T-helper 9 cell (primary cell): ENCODE measurements around the gene TYW1B.
"Not testable (repeated sequence)": the region's sequence is repeated elsewhere in the genome, so short reads cannot be mapped to it uniquely, and the experiment has no call there.

ENCODE experiments used
- DNase-seq: peaks from one replicate; pipeline ENCODE4 v3.0.0-alpha.2; 2020
- total RNA-seq, 2 donors: gene quantifications; one replicate each; lab custom pipeline; 2026; lab: John Stamatoyannopoulos, UW

Gene TYW1B
- 9.2 to 11.1 reads per million in 2 donors for total RNA-seq

DNA sequence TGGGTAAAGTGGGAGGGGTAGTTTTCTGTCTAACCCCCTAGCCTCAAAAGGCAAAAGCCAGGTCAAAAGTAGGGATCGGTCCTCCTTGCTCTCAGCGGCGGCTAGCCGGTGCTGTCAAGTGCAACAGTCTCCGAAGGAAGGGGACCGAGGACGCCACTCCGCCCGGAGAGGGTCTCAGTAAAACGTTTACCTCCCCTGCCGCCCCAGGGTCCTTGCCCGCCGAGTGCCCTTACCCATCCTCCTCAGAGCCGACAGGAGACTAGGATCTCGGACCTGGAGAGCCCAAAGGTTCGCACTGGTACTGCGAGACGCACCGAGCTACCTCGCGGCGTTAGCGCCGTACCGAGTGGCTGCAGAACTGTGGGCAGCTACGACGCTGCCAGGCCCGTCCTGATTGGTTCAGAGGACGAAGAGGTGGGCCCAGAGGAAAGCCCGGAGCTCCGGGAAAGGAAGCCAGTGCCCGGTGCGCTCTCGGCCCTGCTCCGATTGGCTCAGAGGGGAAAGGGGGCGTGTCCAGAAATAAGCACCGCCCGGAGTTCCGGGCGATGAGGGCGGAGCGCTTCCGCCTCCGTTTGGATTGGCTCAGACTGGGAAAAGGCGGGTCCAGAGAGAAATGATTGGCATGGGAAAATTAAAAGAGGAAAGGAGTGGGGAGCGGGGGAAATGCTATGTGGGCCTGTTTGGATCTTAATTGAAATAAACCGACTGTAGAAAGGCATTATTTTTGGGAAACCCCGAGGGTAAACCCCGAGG, at the start of gene TYW1B:
TSS of gene TYW1B (minus strand) at position 362 of the 753 bp plus-strand sequence. CDS start at position 237, 125 bp downstream.
- peak; percentile 94 for DNase-seq

DNA sequence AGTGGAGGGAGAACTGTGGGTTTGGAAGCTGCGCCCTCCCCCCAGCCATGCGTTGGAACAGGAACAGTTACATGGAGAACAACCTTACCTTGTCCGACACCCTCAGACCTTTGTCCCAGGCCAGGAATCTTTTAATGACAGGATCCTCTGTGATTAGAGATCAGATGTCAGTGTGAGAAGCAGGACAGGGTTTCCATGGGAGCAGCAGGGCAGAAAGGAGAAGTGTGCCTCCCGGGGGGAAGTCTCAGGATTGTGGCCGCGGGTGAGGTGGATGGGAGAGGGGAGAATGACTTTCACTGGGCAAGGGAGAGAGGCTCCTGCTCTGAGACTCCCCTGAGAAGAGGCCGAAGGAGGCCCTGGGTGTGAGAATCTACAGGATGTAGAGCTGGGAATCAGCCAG, 39.6 kb upstream of the TYW1B start:
- not testable (repeated sequence) for DNase-seq

- not testable (repeated sequence) for DNase-seq
These were observed 30.9 kb upstream of the TYW1B start for GRCh38 chr7:72858846-72859400.

- DNase-seq: not testable (repeated sequence)
These were observed 29.9 kb upstream of the TYW1B start for GRCh38 chr7:72857925-72858324.

DNA sequence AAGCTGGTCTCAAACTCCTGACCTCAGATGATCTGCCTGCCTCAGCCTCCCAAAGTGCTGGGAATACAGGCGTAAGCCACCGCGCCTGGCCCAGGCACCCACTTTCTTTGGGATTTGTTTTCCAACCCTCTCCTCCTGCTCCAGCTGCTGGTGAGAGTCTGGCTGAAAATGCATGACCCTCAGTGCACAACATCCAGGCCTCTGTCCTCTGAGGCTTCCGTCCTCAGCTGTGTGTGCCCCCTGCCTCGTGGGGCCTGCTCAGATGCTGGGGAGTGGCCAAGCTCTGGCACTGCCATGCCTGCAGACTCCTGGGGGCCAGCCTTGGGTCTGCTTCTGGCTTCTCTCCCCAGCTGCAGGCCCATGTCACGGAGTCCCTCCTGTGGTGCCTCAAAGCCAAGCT, 27.3 kb upstream of the TYW1B start:
- not testable (repeated sequence) for DNase-seq

DNA sequence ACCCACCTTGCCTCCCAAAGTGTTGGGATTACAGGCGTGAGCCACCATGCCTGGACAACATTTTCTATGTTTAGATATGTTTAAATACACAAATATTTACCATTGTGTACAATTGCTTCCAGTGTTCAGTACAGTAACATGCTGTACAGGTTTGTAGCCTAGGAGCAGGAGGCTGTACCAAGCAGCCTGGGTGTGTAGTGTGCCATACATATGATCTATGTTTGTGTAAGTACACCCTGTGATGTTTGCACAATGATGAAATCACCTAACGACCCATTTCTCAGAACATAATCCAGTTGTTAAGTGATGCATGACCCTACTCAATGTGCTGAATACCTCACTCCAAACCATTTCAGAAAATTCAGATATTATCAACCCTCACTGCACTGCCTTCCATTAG, 24.9 kb upstream of the TYW1B start:
- DNase-seq: not testable (repeated sequence)

DNA sequence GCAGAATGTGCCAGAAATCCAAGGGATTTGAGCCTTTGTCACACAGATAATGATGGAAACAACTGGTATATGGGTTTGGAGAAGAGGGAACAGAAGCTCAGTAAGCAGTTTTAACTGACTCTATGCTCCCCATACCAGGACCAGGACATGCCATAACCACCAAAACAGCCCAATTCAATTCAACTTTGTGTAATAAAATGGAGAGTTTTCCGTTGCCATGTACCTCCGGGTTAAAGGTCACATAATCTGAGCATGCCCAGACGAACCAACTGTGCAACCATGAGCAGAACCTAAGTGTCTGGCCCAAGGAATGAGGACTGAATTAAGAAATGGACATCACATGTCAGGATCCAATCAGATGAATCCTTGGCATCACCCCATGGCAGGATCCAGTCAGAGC, 22.7 kb upstream of the TYW1B start:
- DNase-seq: not testable (repeated sequence)

DNA sequence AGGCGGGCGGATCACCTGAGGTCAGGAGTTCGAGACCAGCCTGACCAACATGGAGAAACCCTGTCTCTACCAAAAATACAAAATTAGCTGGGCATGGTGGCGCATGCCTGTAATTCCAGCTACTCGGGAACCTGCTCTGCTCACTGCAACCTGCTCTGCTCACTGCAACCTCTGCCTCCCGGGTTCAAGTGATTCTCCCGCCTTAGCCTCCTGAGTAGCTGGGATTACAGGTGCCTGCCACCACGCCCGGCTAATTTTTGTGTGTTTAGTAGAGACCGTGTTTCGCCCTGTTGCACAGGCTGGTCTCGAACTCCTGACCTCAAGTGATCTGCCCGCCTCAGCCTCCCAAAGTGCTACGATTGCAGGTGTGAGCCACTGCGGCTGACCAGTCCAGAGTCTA, 16.1 kb upstream of the TYW1B start:
- DNase-seq: not testable (repeated sequence)

GRCh38 chr7:72843166-72843565, 15.2 kb upstream of the TYW1B start:
- not testable (repeated sequence) for DNase-seq

DNA sequence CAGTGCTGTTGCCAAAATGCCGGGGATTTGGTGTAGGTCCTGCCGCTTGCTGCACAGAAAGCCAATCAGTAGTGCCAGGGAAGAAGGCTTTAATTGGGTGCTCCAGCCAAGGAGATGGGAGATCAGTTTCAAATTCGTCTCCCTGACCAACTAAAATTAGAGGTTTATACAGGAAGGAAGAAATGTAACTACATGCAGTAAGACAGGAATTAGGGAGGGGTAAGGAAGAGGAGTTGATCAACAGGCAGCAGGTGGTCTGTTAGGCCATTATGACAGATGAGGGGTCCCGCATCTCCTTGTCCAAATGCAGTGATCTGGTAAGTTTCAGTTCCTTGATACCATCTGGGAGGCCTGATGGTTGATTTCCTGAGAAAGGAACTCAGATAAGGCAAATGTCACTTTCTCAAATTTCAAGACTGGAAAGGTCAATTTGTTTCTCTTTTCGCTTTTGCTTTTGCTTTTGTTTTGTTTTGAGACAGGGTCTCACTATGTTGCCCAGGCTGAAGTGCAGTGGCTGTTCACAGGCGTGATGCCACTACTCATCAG, 13.0 kb upstream of the TYW1B start:
- DNase-seq: not testable (repeated sequence)

GRCh38 chr7:72838315-72838714, 10.3 kb upstream of the TYW1B start:
- DNase-seq: not testable (repeated sequence)

DNA sequence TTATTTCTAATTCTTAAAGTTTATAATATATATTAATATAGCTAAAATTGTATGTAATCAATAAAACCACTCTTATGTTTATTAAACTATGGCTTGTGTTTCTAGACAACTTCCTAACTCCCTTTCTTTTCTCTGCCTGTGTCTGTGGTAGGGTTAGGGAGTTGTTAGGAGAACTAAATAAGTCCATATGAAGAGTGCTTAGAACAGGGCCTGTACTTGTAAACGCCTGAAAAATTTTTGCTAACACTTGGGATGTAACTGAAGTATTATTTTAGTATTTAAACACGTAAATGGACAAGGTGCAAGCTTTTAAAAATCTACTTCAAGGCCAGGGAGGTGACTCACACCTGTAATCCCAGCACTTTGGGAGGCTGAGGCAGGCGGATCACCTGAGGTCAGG, 9.3 kb upstream of the TYW1B start:
- DNase-seq: not testable (repeated sequence)

DNA sequence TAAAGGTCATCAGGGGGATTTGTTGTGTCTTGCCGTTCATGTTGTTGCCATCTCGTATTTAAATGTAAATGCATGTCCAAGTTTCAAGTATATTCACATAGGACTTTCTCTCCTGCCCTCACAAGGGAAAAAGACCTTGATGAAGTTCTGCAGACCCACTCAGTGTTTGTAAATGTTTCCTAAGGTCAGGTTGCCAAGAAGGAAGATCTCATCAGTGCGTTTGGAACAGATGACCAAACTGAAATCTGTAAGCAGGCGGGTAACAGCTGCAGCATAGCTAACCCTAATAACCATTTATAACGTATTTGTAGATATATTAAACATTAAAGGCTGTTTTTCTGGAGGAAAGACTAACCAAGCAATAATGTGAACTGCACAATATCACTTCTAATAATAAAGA, 2.6 kb upstream of the TYW1B start:
- DNase-seq: not testable (repeated sequence)

GRCh38 chr7:72829687-72830354, 1.8 kb upstream of the TYW1B start:
- peak; percentile 19 for DNase-seq

GRCh38 chr7:72829291-72829686, 1.3 kb upstream of the TYW1B start:
- DNase-seq: peak; percentile 91

GRCh38 chr7:72823765-72824732, 4.0 kb downstream of the TYW1B start:
- DNase-seq: not testable (repeated sequence)

DNA sequence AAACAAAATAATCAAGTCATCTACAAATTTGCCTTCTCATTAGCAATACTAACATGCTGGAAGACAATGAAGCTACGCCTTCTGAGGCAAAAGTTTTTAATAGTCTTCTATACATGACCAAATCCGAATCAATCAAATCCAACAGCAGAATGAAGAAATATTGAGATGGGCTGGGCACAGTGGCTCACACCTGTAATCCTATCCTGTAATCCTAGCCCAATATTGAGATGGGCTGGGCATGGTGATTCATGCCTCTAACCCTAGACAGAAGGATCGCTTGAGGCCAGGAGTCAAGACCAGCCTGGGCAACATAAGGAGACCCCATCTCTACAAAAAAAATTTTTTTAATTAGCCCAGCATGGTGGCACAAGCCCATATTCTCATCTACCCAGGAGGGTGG, 5.5 kb downstream of the TYW1B start:
- not testable (repeated sequence) for DNase-seq

- DNase-seq: not testable (repeated sequence)
These were observed 9.2 kb downstream of the TYW1B start for GRCh38 chr7:72818663-72819361.

- not testable (repeated sequence) for DNase-seq
These were observed 10.3 kb downstream of the TYW1B start for GRCh38 chr7:72817661-72818060.

- not testable (repeated sequence) for DNase-seq
These were observed 11.4 kb downstream of the TYW1B start for GRCh38 chr7:72816370-72817157.

GRCh38 chr7:72810437-72810836, 17.6 kb downstream of the TYW1B start:
- DNase-seq: not testable (repeated sequence)
